K562 (cell line): Measurements from ENCODE around the gene MKLN1. TPM values are rescaled to one million over a fixed set of nuclear protein-coding genes. Genes with fewer than 3 reads are reported as not detected.

Experiments used
- ATAC-seq: fragments of 200-7000 bp; cut with Tn5 transposase; 3 replicates; pipeline ENCODE4 v1.9.1; 2020; ENCODE audit warnings: moderate library complexity
- BruUV-seq: library from RNA; stranded (reverse); fragments of 400-500 nt; replicated peaks from 2 replicates; lab custom pipeline; 2021; lab: Mats Ljungman, UMichigan
- CTCF ChIA-PET: fragments of 300-600 bp; formaldehyde crosslinking; extraction: SDS; loops from one replicate; lab custom pipeline; 2021; ENCODE audit warnings: low intra/inter-chr PET ratio; lab: Yijun Ruan, JAX
- POLR2A ChIA-PET: fragments of 300-600, 350-650 bp; sonication (Branson Sonifier 250); formaldehyde crosslinking; extraction: SDS; loops from one replicate; lab custom pipeline; 2021; ENCODE audit warnings: antibody characterized with exemption, inconsistent platforms; lab: Yijun Ruan, JAX
- DNase-seq, 4 experiments: peaks; one replicate each; pipeline versions ENCODE4 v3.0.0 to v3.0.0-alpha.2; 2011 to 2018; ENCODE audit warnings: low spot score in 3 of 4, mixed read lengths in 3 of 4; ENCODE audit errors: extremely low read depth in 1 of 4
- FAIRE-seq: peaks from 2 replicates; lab custom pipeline; 2011; peaks lifted over from hg19 to GRCh38; lab: Jason Lieb, UNC
- H2AFZ ChIP-seq: 2 replicates; pipeline ENCODE4 v1.6.0; 2011; ENCODE audit warnings: low read depth, low read length, control low read depth, inconsistent platforms
- H3K27ac ChIP-seq: fragments of 200-600 bp; 3 replicates; pipeline ENCODE4 v1.8.0; 2011; ENCODE audit warnings: low read depth, mild to moderate bottlenecking, control low read depth, inconsistent platforms, low read length, moderate library complexity, mixed read lengths; ENCODE audit errors: extremely low read depth
- H3K27me3 ChIP-seq, 2 experiments: fragments of 300-600 bp in 1 of 2; 2 replicates in 1 of 2; 3 replicates in 1 of 2; pipeline versions ENCODE4 v1.6.0 to v1.8.0; 2011; ENCODE audit warnings: inconsistent platforms in 2 of 2, low read length in 2 of 2, mild to moderate bottlenecking in 1 of 2, mixed read lengths in 1 of 2, moderate library complexity in 1 of 2; ENCODE audit not compliant: control insufficient read depth in 2 of 2, insufficient read depth in 2 of 2
- H3K36me3 ChIP-seq: fragments of 300-600 bp; 3 replicates; pipeline ENCODE4 v1.8.0; 2011; ENCODE audit warnings: mild to moderate bottlenecking, low read length, inconsistent platforms; ENCODE audit not compliant: control insufficient read depth, insufficient read depth
- H3K4me1 ChIP-seq, 2 experiments: fragments of 200-600 bp in 1 of 2; replicated peaks in 1 of 2; 2 replicates in 1 of 2; 3 replicates in 1 of 2; pipeline versions ENCODE4 v1.5.1 to v1.8.0; 2011; ENCODE audit warnings: inconsistent platforms in 2 of 2, low read length in 2 of 2, mild to moderate bottlenecking in 1 of 2, mixed read lengths in 1 of 2, moderate library complexity in 1 of 2; ENCODE audit not compliant: control insufficient read depth in 2 of 2, insufficient read depth in 2 of 2
- H3K4me2 ChIP-seq: 2 replicates; pipeline ENCODE4 v1.6.1; 2011; ENCODE audit warnings: low read length, control low read depth, inconsistent platforms, mixed read lengths; ENCODE audit not compliant: insufficient read depth
- H3K4me3 ChIP-seq: fragments of 200-600 bp; sonication (generic), shearing (Covaris generic); 2 replicates; pipeline ENCODE4 v1.5.1; 2016; ENCODE audit warnings: control low read depth, inconsistent platforms
- H3K79me2 ChIP-seq: fragments of 200-600 bp; 3 replicates; pipeline ENCODE4 v1.8.0; 2011; ENCODE audit warnings: low read length, inconsistent platforms; ENCODE audit not compliant: control insufficient read depth, insufficient read depth
- H3K9ac ChIP-seq, 2 experiments: 2 replicates each; pipeline versions ENCODE4 v1.6.0 to v1.6.1; 2011; ENCODE audit warnings: low read depth in 2 of 2, low read length in 2 of 2, control low read depth in 1 of 2, inconsistent platforms in 1 of 2, mild to moderate bottlenecking in 1 of 2, mixed read lengths in 1 of 2; ENCODE audit not compliant: insufficient read depth in 1 of 2
- H3K9me1 ChIP-seq: one replicate; pipeline ENCODE4 v1.6.0; 2011; ENCODE audit warnings: inconsistent platforms, mild to moderate bottlenecking, low read length, moderate library complexity; ENCODE audit not compliant: control insufficient read depth, insufficient read depth
- H3K9me3 ChIP-seq: replicated peaks from 2 replicates; pipeline ENCODE4 v1.5.1; 2011; ENCODE audit warnings: low read depth, low read length, inconsistent platforms; ENCODE audit not compliant: control insufficient read depth, insufficient read depth
- H4K20me1 ChIP-seq: replicated peaks from 2 replicates; pipeline ENCODE4 v1.6.1; 2011; ENCODE audit warnings: low read length, inconsistent platforms, mixed read lengths; ENCODE audit not compliant: control insufficient read depth, insufficient read depth
- NELFE ChIP-seq: IDR thresholded peaks from 2 replicates; pipeline ENCODE4 v1.6.1; 2011; ENCODE audit warnings: mild to moderate bottlenecking; ENCODE audit not compliant: insufficient read depth, insufficient read length
- PTTG1 ChIP-seq: fragments of 450-650 bp; IDR thresholded peaks from 2 replicates; pipeline ENCODE4 v1.6.1; 2016; ENCODE audit warnings: low read depth, mild to moderate bottlenecking, missing genetic modification characterization, missing compliant biosample characterization
- ZFP91 ChIP-seq: sonication (generic); formaldehyde crosslinking; IDR thresholded peaks from 2 replicates; pipeline ENCODE4 v1.8.0; 2022; ENCODE audit warnings: mild to moderate bottlenecking, missing genetic modification reagents
- ZNF12 ChIP-seq: sonication (generic); formaldehyde crosslinking; IDR thresholded peaks from 2 replicates; pipeline ENCODE4 v1.4.0; 2020; ENCODE audit warnings: mild to moderate bottlenecking, missing genetic modification reagents
- ZNF174 ChIP-seq: fragments of 250-450 bp; sonication (Bioruptor Pico); IDR thresholded peaks from 2 replicates; pipeline ENCODE4 v1.4.0; 2020; ENCODE audit warnings: mild to moderate bottlenecking
- ZNF57 ChIP-seq: fragments of 450-650 bp; formaldehyde crosslinking; IDR thresholded peaks from 2 replicates; pipeline ENCODE4 v1.4.0; 2020; ENCODE audit warnings: mild to moderate bottlenecking, moderate library complexity
- WGBS: fragments of 100-300 bp; shearing (Covaris generic); methylation state at CpG from one replicate; pipeline ENCODE4 v1.1.6; 2016; ENCODE audit warnings: low coverage, mixed read lengths; ENCODE audit not compliant: insufficient coverage; ENCODE audit errors: missing lambda C conversion rate; 5-methylcytosine and 5-hydroxymethylcytosine counted together
- in situ Hi-C: fragments of 300-500 bp; cut with MboI; formaldehyde crosslinking; loops from 4 replicates; pipeline ENCODE4 v1.15.0; 2018; ENCODE audit warnings: inconsistent platforms, mixed read lengths
- intact Hi-C: fragments of 100-400 bp; cut with micrococcal nuclease; formaldehyde crosslinking; loops from 2 replicates; pipeline ENCODE4 v1.14.2; 2022
- polyA plus RNA-seq, 8 experiments: library from polyadenylated mRNA; depleted of rRNA in 4 of 8; stranded (reverse) in 5 of 8; unstranded in 3 of 8; fragments of >200 nt; fragmentation: Nextera tagmentation in 2 of 8; fragmentation: Illumina TruSeq in 1 of 8; extraction: Ambion mirVana in 2 of 8; extraction: Trizol in 1 of 8; gene quantifications; 2 replicates each; pipeline versions ENCODE4 v1.2.1 to v1.2.3, GENCODE V29; 2011 to 2014; ENCODE audit warnings: inconsistent platforms in 1 of 8, missing spikeins in 1 of 8
- total RNA-seq, 7 experiments: library from RNA; depleted of rRNA in 6 of 7; stranded (reverse); fragments of >200 nt in 6 of 7; fragmentation: Illumina TruSeq in 2 of 7; extraction: Trizol in 2 of 7; gene quantifications; 2 replicates each; pipeline versions ENCODE4 v1.2.1 to v1.2.3, GENCODE V29; 2011 to 2021; ENCODE audit warnings: low replicate concordance in 1 of 7

Gene MKLN1
- total and polyA plus RNA-seq, 9 of the 15 experiments (the other 6 are each of a cell fraction or from before 2014, with no cell fraction given), result 18.6 to 80.4 (median 56.0) TPM

- TF ChIP-seq PTTG1 (tag) (no peak), ZNF174 (CRISPR knock-in tag) (no peak), ZNF57 (CRISPR knock-in tag) (no peak), NELFE (no peak), ZFP91 (CRISPR knock-in tag) (no peak), ZNF12 (no peak)
- TF ChIP-seq, all 486 proteins: peak for 0
- ATAC-seq, result no peak
- WGBS, result 86% methylated on average over 1 of the region's 1 CpG
- no TSS peak for BruUV-seq
- Histone ChIP-seq H3K9me3 (no peaks in the 10 kb centered on the region; the same call in 1 of the 2 replicates), H4K20me1 (no peaks in the 10 kb centered on the region), H3K27me3 (no peaks in the 10 kb centered on the region), H3K4me1 (no peaks in the 10 kb centered on the region), H3K9me1 (no peaks in the 10 kb centered on the region), H3K36me3 (peaks cover 49% of the 10 kb centered on the region), H3K9ac (no peak overlapping the region), H3K27ac (no peak overlapping the region), H2AFZ (no peak overlapping the region), H3K4me2 (no peak overlapping the region), H3K4me3 (no peak overlapping the region), H3K79me2 (no peaks in the 10 kb centered on the region)
- POLR2A ChIA-PET, result interaction anchor here (1.5 kb wide), 1 partner anchor 9 kb away, joined by 6 read pairs; no protein-coding TSS in a partner anchor
- intact Hi-C loops (no loop called here), in situ Hi-C loops (no loop called here)
- no peak for FAIRE-seq
- DNase-seq, result no peak
- CTCF ChIA-PET, result interaction anchor here (0.7 kb wide), 1 partner anchor 19 kb away, joined by 3 read pairs; no protein-coding TSS in a partner anchor
These were observed 73.1 kb downstream of the MKLN1 start for GRCh38 chr7:131400681-131401176.
